Type B pancreatic cell (in vitro differentiated cells): Measurements from ENCODE around the gene SPATA6L. TPM values are rescaled to one million over a fixed set of nuclear protein-coding genes. Genes with fewer than 3 reads are reported as not detected.

ENCODE experiments used
- DNase-seq: peaks from one replicate; pipeline ENCODE4 v3.0.0; 2021; ENCODE audit warnings: mixed read lengths; ENCODE audit not compliant: unreplicated experiment; ENCODE audit errors: extremely low spot score
- H3K27ac Mint-ChIP-seq: 2 replicates; pipeline ENCODE4 v1.8.0; 2021; ENCODE audit warnings: mild to moderate bottlenecking, mixed read lengths
- H3K27me3 Mint-ChIP-seq: 2 replicates; pipeline ENCODE4 v1.8.0; 2021; ENCODE audit warnings: mixed read lengths
- H3K36me3 Mint-ChIP-seq: 2 replicates; pipeline ENCODE4 v1.8.0; 2021; ENCODE audit warnings: mixed read lengths
- H3K4me1 Mint-ChIP-seq: one replicate; pipeline ENCODE4 v1.8.0; 2021; ENCODE audit warnings: mixed read lengths; ENCODE audit not compliant: unreplicated experiment
- H3K4me3 Mint-ChIP-seq: 2 replicates; pipeline ENCODE4 v1.8.0; 2021; ENCODE audit warnings: mild to moderate bottlenecking, mixed read lengths
- H3K9me3 Mint-ChIP-seq: 2 replicates; pipeline ENCODE4 v1.8.0; 2021; ENCODE audit warnings: mixed read lengths
- CTCF ChIP-seq: fragments of 200-600 bp; sonication (generic); conservative IDR thresholded peaks from 2 replicates; pipeline ENCODE4 v1.5.0; 2021; ENCODE audit warnings: antibody characterized with exemption, mild to moderate bottlenecking
- total RNA-seq: library from RNA; stranded (reverse); gene quantifications from 2 replicates; pipeline ENCODE4 v1.2.1, GENCODE V29; 2021; ENCODE audit warnings: low replicate concordance

The SPATA6L gene
- total RNA-seq, 1 donor from 2014 or later = 3.0 TPM

DNA sequence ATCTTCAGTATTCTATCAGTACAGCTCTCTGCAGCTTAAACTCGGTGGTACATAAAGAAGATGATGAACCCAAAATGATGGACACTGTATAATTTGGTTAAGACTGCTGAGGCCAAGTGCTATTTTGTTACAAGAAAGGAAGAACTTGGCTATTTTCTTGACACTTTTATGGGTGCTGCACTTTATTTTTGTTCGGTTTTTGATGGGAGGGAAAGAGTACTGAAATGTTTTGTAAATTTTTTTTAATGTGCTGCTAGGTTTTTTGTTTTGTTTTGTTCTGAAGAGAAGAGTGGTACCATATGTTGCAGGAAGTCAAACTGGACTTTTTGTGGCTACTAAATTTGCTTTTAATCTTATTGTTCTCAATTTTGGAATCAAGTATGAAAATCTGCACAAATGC lies 39.7 kb upstream of the SPATA6L start:
- DNase-seq = no peak
- Mint-ChIP-seq H3K4me1 (no peaks in the 10 kb centered on the region), H3K4me3 (no peak overlapping the region), H3K9me3 (no peaks in the 10 kb centered on the region), H3K27ac (no peak overlapping the region), H3K27me3 (no peaks in the 10 kb centered on the region), H3K36me3 (peaks cover 26% of the 10 kb centered on the region)
- no peak for TF ChIP-seq CTCF

DNA sequence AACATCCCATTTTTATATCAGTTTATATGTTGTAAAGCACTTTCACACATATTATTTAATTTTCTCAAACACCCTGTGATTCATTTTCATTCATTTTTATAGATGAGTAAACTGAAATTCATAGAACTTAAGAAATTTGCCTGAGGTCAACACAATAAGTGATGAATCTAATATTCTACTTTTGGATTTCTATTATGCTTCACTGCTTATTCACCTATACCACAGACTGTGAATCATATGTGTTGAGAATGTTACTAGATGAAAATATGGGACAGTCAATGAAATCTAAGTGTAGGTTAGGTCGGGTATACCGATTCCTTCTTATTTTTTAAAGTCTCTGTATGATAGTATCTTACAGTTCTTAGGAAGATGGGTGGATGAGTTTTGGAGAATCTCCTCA lies 37.8 kb upstream of the SPATA6L start:
- no peaks in the 10 kb centered on the region for H3K9me3 Mint-ChIP-seq
- H3K27me3 Mint-ChIP-seq = no peaks in the 10 kb centered on the region
- H3K27ac Mint-ChIP-seq = no peak overlapping the region
- no peak for TF ChIP-seq CTCF
- H3K4me3 Mint-ChIP-seq = no peak overlapping the region
- H3K36me3 Mint-ChIP-seq = peaks cover 27% of the 10 kb centered on the region
- no peaks in the 10 kb centered on the region for H3K4me1 Mint-ChIP-seq
- DNase-seq = no peak

- no peak for TF ChIP-seq CTCF
- no peak for DNase-seq
- no peaks in the 10 kb centered on the region for H3K27me3 Mint-ChIP-seq
- H3K4me3 Mint-ChIP-seq = no peak overlapping the region
- H3K9me3 Mint-ChIP-seq = no peaks in the 10 kb centered on the region
- H3K36me3 Mint-ChIP-seq = peaks cover 33% of the 10 kb centered on the region
- H3K27ac Mint-ChIP-seq = peak overlapping the region; percentile 28
- H3K4me1 Mint-ChIP-seq = no peaks in the 10 kb centered on the region
These were observed 35.2 kb upstream of the SPATA6L start for GRCh38 chr9:4701526-4701925.

- Mint-ChIP-seq H3K9me3 (no peaks in the 10 kb centered on the region), H3K27me3 (no peaks in the 10 kb centered on the region), H3K27ac (peak overlapping the region; percentile 28), H3K4me3 (no peak overlapping the region), H3K36me3 (peaks cover 35% of the 10 kb centered on the region), H3K4me1 (no peaks in the 10 kb centered on the region)
- TF ChIP-seq CTCF = no peak
- DNase-seq = no peak
These were observed 34.7 kb upstream of the SPATA6L start for GRCh38 chr9:4700932-4701331.

DNA sequence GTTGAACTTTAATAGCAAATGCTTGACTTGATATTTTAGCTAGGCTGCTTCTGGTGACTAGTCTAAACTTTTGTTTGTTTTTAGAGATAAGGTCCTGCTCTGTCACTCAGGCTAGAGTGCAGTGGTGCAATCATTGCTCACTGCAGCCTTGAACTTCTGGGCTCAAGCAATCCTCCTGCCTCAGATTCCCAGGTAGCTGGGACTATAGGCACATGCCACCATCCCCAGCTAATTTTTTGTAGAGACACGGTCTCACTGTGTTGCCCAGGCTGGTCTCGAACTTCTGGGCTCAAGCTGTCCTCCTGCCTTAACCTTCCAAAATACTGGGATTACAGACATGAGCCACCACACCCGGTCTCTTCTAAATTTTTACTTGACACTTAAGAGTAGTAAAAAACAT lies 33.8 kb upstream of the SPATA6L start:
- DNase-seq = no peak
- no peaks in the 10 kb centered on the region for H3K9me3 Mint-ChIP-seq
- no peak overlapping the region for H3K4me3 Mint-ChIP-seq
- peaks cover 34% of the 10 kb centered on the region for H3K36me3 Mint-ChIP-seq
- H3K4me1 Mint-ChIP-seq = no peaks in the 10 kb centered on the region
- no peak overlapping the region for H3K27ac Mint-ChIP-seq
- no peaks in the 10 kb centered on the region for H3K27me3 Mint-ChIP-seq
- TF ChIP-seq CTCF = no peak

- Mint-ChIP-seq H3K4me3 (no peak overlapping the region), H3K4me1 (peaks cover 6% of the 10 kb centered on the region), H3K36me3 (peaks cover 16% of the 10 kb centered on the region), H3K27ac (no peak overlapping the region), H3K9me3 (no peaks in the 10 kb centered on the region), H3K27me3 (no peaks in the 10 kb centered on the region)
- TF ChIP-seq CTCF = no peak
- DNase-seq = no peak
These were observed 25.5 kb upstream of the SPATA6L start for GRCh38 chr9:4691795-4692194.
